H1 (cell line): ENCODE measurements around the gene DYRK2. TPM values are rescaled to one million over a fixed set of nuclear protein-coding genes. Genes with fewer than 3 reads are reported as not detected.

Source experiments
- ATF2 ChIP-seq: IDR thresholded peaks from 2 replicates; pipeline ENCODE4 v1.6.1; 2012; ENCODE audit warnings: low read length, inconsistent platforms
- EZH2 ChIP-seq: fragments of 200-600 bp; sonication (generic); IDR thresholded peaks from 2 replicates; pipeline ENCODE4 v1.7.1; 2012; ENCODE audit warnings: low read depth, mild to moderate bottlenecking, moderate library complexity, low read length, inconsistent platforms; ENCODE audit not compliant: severe bottlenecking
- NRF1 ChIP-seq: IDR thresholded peaks from 2 replicates; pipeline ENCODE4 v1.6.1; 2011; ENCODE audit warnings: mild to moderate bottlenecking, low read depth, low read length, improper control_type of control experiment
- RBBP5 ChIP-seq: IDR thresholded peaks from 2 replicates; pipeline ENCODE4 v1.7.1; 2012; ENCODE audit warnings: low read depth, mild to moderate bottlenecking, inconsistent platforms, low read length, moderate library complexity, borderline replicate concordance
- RFX5 ChIP-seq: IDR thresholded peaks from 2 replicates; pipeline ENCODE4 v1.6.1; 2011; ENCODE audit warnings: low read depth, low read length, improper control_type of control experiment, borderline replicate concordance
- SIX5 ChIP-seq: IDR thresholded peaks from 2 replicates; pipeline ENCODE4 v1.6.1; 2011; ENCODE audit warnings: mild to moderate bottlenecking, low read depth, low read length
- SP4 ChIP-seq: IDR thresholded peaks from 2 replicates; pipeline ENCODE4 v1.6.1; 2012; ENCODE audit warnings: low read length, inconsistent platforms
- SUZ12 ChIP-seq: fragments of 200-600 bp; sonication (generic); IDR thresholded peaks from 2 replicates; pipeline ENCODE4 v1.6.1; 2012; ENCODE audit warnings: mild to moderate bottlenecking, inconsistent platforms, low read length, moderate library complexity, mixed read lengths
- TEAD4 ChIP-seq: IDR thresholded peaks from 2 replicates; pipeline ENCODE4 v1.6.1; 2012; ENCODE audit warnings: low read depth, low read length, inconsistent platforms, mixed read lengths
- polyA plus RNA-seq, 7 experiments: library from polyadenylated mRNA; depleted of rRNA in 3 of 7; stranded (reverse) in 5 of 7; unstranded in 2 of 7; fragments of >200 nt in 5 of 7; fragments of 200-250 nt in 2 of 7; gene quantifications; 1 replicate in 5 of 7; 2 replicates in 1 of 7; 4 replicates in 1 of 7; pipeline versions ENCODE4 v1.2.1 to v1.2.3, GENCODE V29; 2011 to 2013; ENCODE audit warnings: missing spikeins in 2 of 7, mixed read lengths in 2 of 7
- total RNA-seq: library from RNA; stranded (reverse); fragmentation: NEBNext Ultra II Directional; extraction: Animal tissue kit (Norgen Biotek cat#: 25700); gene quantifications from 2 replicates; pipeline ENCODE4 v1.2.1, GENCODE V29; 2021

Gene DYRK2
- total and polyA plus RNA-seq, 2 of the 8 experiments (the other 6 are each of a cell fraction or from before 2014, with no cell fraction given): 11.2 to 31.6 TPM

GRCh38 chr12:67637718-67638117 is 10.8 kb upstream of the DYRK2 start (continued):
- TF ChIP-seq ATF2 (no peak), EZH2 (no peak), SIX5 (no peak), RBBP5 (no peak), NRF1 (no peak), TEAD4 (no peak), SUZ12 (no peak), SP4 (no peak), RFX5 (no peak)
- TF ChIP-seq, all 59 proteins: peak for 0
